HCT116 (cell line): ENCODE data around the gene SNX10. TPM values are rescaled to one million over a fixed set of nuclear protein-coding genes. Genes with fewer than 3 reads are reported as not detected.

Experiments used
- ATAC-seq: fragments of 200-7000 bp; cut with Tn5 transposase; 2 replicates; pipeline ENCODE4 v1.9.1; 2020; ENCODE audit warnings: mild to moderate bottlenecking, moderate library complexity
- BruUV-seq: library from RNA; stranded (reverse); fragments of 400-500 nt; replicated peaks from 2 replicates; lab custom pipeline; 2021; lab: Mats Ljungman, UMichigan
- CTCF ChIA-PET: fragments of 300-600 bp; sonication (Branson Sonifier 250); formaldehyde crosslinking; loops from one replicate; lab custom pipeline; 2021; ENCODE audit warnings: antibody characterized with exemption; lab: Charles Lee
- POLR2A ChIA-PET: fragments of 300-600, 350-600 bp; sonication (Branson Sonifier 250); formaldehyde crosslinking; loops from one replicate; lab custom pipeline; 2021; ENCODE audit warnings: antibody characterized with exemption; lab: Charles Lee
- RAD21 ChIA-PET, 2 experiments: fragments of 300-600 bp; sonication (Branson Sonifier 250); formaldehyde crosslinking; loops; one replicate each; lab custom pipeline; 2023; ENCODE audit warnings: low total read pairs in 2 of 2; ENCODE audit not compliant: uncharacterized antibody in 2 of 2, unreplicated experiment in 2 of 2, low non-redundant PET in 1 of 2; lab: Charles Lee
- DNase-seq: peaks from one replicate; pipeline ENCODE4 v3.0.0-alpha.2; 2010; ENCODE audit warnings: low read depth, low spot score
- H2AFZ ChIP-seq: fragments of 200-600 bp; shearing (Covaris generic), sonication (generic); 2 replicates; pipeline ENCODE4 v1.6.1; 2017; ENCODE audit warnings: low read depth, mixed run types, mixed read lengths, antibody characterized with exemption, low read length; ENCODE audit not compliant: poor library complexity, severe bottlenecking
- H3K27ac ChIP-seq: 2 replicates; pipeline ENCODE4 v1.5.1; 2012; ENCODE audit warnings: low read depth, low read length
- H3K27me3 ChIP-seq: fragments of 200-600 bp; sonication (generic); 2 replicates; pipeline ENCODE4 v1.6.1; 2016; ENCODE audit warnings: mixed run types, low read length, mixed read lengths; ENCODE audit not compliant: insufficient read depth
- H3K36me3 ChIP-seq, 2 experiments: fragments of 200-500 bp in 1 of 2; fragments of 200-600 bp in 1 of 2; sonication (Bioruptor generic) in 1 of 2; sonication (generic) in 1 of 2; 2 replicates each; pipeline versions ENCODE4 v1.5.1 to v1.6.1; 2014 to 2016; ENCODE audit warnings: low read length in 2 of 2, inconsistent platforms in 1 of 2, mixed read lengths in 1 of 2, mixed run types in 1 of 2; ENCODE audit not compliant: insufficient read depth in 2 of 2, control insufficient read depth in 1 of 2
- H3K4me1 ChIP-seq, 2 experiments: fragments of 200-600 bp in 1 of 2; sonication (generic) in 1 of 2; 2 replicates each; pipeline versions ENCODE4 v1.5.1 to v1.6.1; 2012 to 2017; ENCODE audit warnings: low read length in 2 of 2, inconsistent platforms in 1 of 2, mild to moderate bottlenecking in 1 of 2, mixed read lengths in 1 of 2, mixed run types in 1 of 2, moderate library complexity in 1 of 2; ENCODE audit not compliant: insufficient read depth in 2 of 2, control insufficient read depth in 1 of 2
- H3K4me2 ChIP-seq: fragments of 200-600 bp; sonication (generic); 2 replicates; pipeline ENCODE4 v1.6.1; 2017; ENCODE audit warnings: mixed run types, low read length, mixed read lengths
- H3K4me3 ChIP-seq, 2 experiments: fragments of 200-600 bp in 1 of 2; sonication (generic) in 1 of 2; replicated peaks in 1 of 2; 2 replicates each; pipeline ENCODE4 v1.5.1; 2011 to 2016; ENCODE audit warnings: low read length in 2 of 2, control low read depth in 1 of 2, low read depth in 1 of 2, mild to moderate bottlenecking in 1 of 2, mixed read lengths in 1 of 2, mixed run types in 1 of 2
- H3K79me2 ChIP-seq: fragments of 200-600 bp; sonication (generic); 2 replicates; pipeline ENCODE4 v1.6.1; 2017; ENCODE audit warnings: mild to moderate bottlenecking, mixed run types, low read length, moderate library complexity, mixed read lengths; ENCODE audit not compliant: insufficient read depth
- H3K9ac ChIP-seq: fragments of 200-600 bp; sonication (generic); 2 replicates; pipeline ENCODE4 v1.6.1; 2016; ENCODE audit warnings: low read length, mixed read lengths
- H3K9me2 ChIP-seq: fragments of 200-600 bp; sonication (generic), shearing (Covaris generic); 2 replicates; pipeline ENCODE4 v1.6.1; 2017; ENCODE audit warnings: mixed run types, mild to moderate bottlenecking, moderate library complexity; ENCODE audit not compliant: insufficient read depth
- H3K9me3 ChIP-seq, 2 experiments: fragments of 200-500 bp in 1 of 2; fragments of 200-600 bp in 1 of 2; sonication (Bioruptor generic) in 1 of 2; sonication (generic) in 1 of 2; 2 replicates each; pipeline ENCODE4 v1.6.1; 2014 to 2017; ENCODE audit warnings: low read length in 2 of 2, mixed read lengths in 2 of 2, inconsistent platforms in 1 of 2, low read depth in 1 of 2, mild to moderate bottlenecking in 1 of 2, mixed run types in 1 of 2, moderate library complexity in 1 of 2; ENCODE audit not compliant: control insufficient read depth in 1 of 2, insufficient read depth in 1 of 2
- H4K20me1 ChIP-seq: fragments of 200-600 bp; sonication (generic), shearing (Covaris generic); 2 replicates; pipeline ENCODE4 v1.6.1; 2017; ENCODE audit warnings: mixed run types, mild to moderate bottlenecking, moderate library complexity; ENCODE audit not compliant: insufficient read depth
- ATF3 ChIP-seq: IDR thresholded peaks from 2 replicates; pipeline ENCODE4 v1.6.1; 2012
- CBX3 ChIP-seq: IDR thresholded peaks from 2 replicates; pipeline ENCODE4 v1.6.1; 2012; ENCODE audit warnings: low read depth
- CEBPB ChIP-seq: IDR thresholded peaks from 2 replicates; pipeline ENCODE4 v1.6.1; 2012; ENCODE audit warnings: low read depth
- CTCF ChIP-seq, 3 experiments: fragments of 200-600 bp in 1 of 3; sonication (generic) in 1 of 3; IDR thresholded peaks in 2 of 3; conservative IDR thresholded peaks in 1 of 3; 2 replicates each; pipeline ENCODE4 v1.5.1; 2012 to 2017; ENCODE audit warnings: low read depth in 2 of 3, low read length in 2 of 3, antibody characterized with exemption in 1 of 3, borderline replicate concordance in 1 of 3, control low read depth in 1 of 3, mild to moderate bottlenecking in 1 of 3, mixed read lengths in 1 of 3, mixed run types in 1 of 3, moderate library complexity in 1 of 3; ENCODE audit not compliant: insufficient read depth in 1 of 3
- EGR1 ChIP-seq: IDR thresholded peaks from 2 replicates; pipeline ENCODE4 v1.6.1; 2012; ENCODE audit warnings: low read depth
- ELF1 ChIP-seq: IDR thresholded peaks from 2 replicates; pipeline ENCODE4 v1.6.1; 2012; ENCODE audit warnings: low read depth, borderline replicate concordance
- EZH2 ChIP-seq: fragments of 200-600 bp; sonication (generic); IDR thresholded peaks from 2 replicates; pipeline ENCODE4 v1.6.1; 2017; ENCODE audit warnings: antibody characterized with exemption, mixed run types
- EZH2phosphoT487 ChIP-seq: fragments of 200-600 bp; IDR thresholded peaks from 2 replicates; pipeline ENCODE4 v1.6.1; 2018; ENCODE audit warnings: antibody characterized with exemption, borderline replicate concordance
- FOSL1 ChIP-seq: IDR thresholded peaks from 2 replicates; pipeline ENCODE4 v1.6.1; 2012; ENCODE audit warnings: low read depth
- JUND ChIP-seq: IDR thresholded peaks from 2 replicates; pipeline ENCODE4 v1.6.1; 2012
- MAX ChIP-seq: IDR thresholded peaks from 2 replicates; pipeline ENCODE4 v1.6.1; 2012
- POLR2AphosphoS5 ChIP-seq: IDR thresholded peaks from 2 replicates; pipeline ENCODE4 v1.6.1; 2011; ENCODE audit warnings: mild to moderate bottlenecking, low read depth, low read length, moderate library complexity
- RAD21 ChIP-seq: IDR thresholded peaks from 2 replicates; pipeline ENCODE4 v1.6.1; 2012; ENCODE audit warnings: low read depth, mild to moderate bottlenecking
- SIN3A ChIP-seq: IDR thresholded peaks from 2 replicates; pipeline ENCODE4 v1.6.1; 2012; ENCODE audit warnings: low read depth
- SRF ChIP-seq: IDR thresholded peaks from 2 replicates; pipeline ENCODE4 v1.6.1; 2012; ENCODE audit warnings: low read depth
- YY1 ChIP-seq: IDR thresholded peaks from 2 replicates; pipeline ENCODE4 v1.6.1; 2011; ENCODE audit warnings: low read length, low read depth, moderate library complexity, mild to moderate bottlenecking; ENCODE audit not compliant: insufficient replicate concordance; ENCODE audit errors: extremely low read depth
- ZBTB33 ChIP-seq: IDR thresholded peaks from 2 replicates; pipeline ENCODE4 v1.6.1; 2011; ENCODE audit warnings: mild to moderate bottlenecking, low read length, moderate library complexity; ENCODE audit not compliant: insufficient replicate concordance; ENCODE audit errors: extremely low read depth
- ZFX ChIP-seq: fragments of 450-650 bp; IDR thresholded peaks from 2 replicates; pipeline ENCODE4 v1.6.1; 2017
- intact Hi-C: fragments of 100-400 bp; cut with micrococcal nuclease; formaldehyde crosslinking; loops from 2 replicates; pipeline ENCODE4 v1.10.0; 2022
- total RNA-seq: library from RNA; stranded (reverse); gene quantifications from one replicate; pipeline ENCODE4 v1.2.1, GENCODE V29; 2021; ENCODE audit not compliant: unreplicated experiment

The SNX10 gene
- total RNA-seq, 1 experiment from 2014 or later, result 26.9 TPM

GRCh38 chr7:26293569-26294308, 2.1 kb downstream of the SNX10 start:
- TF ChIP-seq POLR2AphosphoS5, result no peak
- no peak for TF ChIP-seq ATF3
- no peak for TF ChIP-seq EZH2phosphoT487
- TF ChIP-seq ZFX, result no peak
- TF ChIP-seq YY1, result no peak
- TF ChIP-seq RAD21, result no peak
- TF ChIP-seq CTCF (IDR thresholded peaks at IDR 0.05 in 2 of 3, conservative IDR thresholded peaks at IDR 0.05 in 1 of 3; ENCODE audit: borderline replicate concordance in 1 of 3, insufficient read depth in 1 of 3, low read depth in 2 of 3, low read length in 2 of 3), result no peak
- no peak for TF ChIP-seq MAX
- TF ChIP-seq SRF, result no peak
- TF ChIP-seq CEBPB, result no peak
- no peak for TF ChIP-seq CBX3
- no peak for TF ChIP-seq ZBTB33
- TF ChIP-seq EGR1, result no peak
- no peak for TF ChIP-seq FOSL1
- TF ChIP-seq JUND, result no peak
- TF ChIP-seq ELF1, result no peak
- TF ChIP-seq EZH2, result no peak
- TF ChIP-seq SIN3A, result no peak
- H3K9me3 ChIP-seq, result no peaks in the 10 kb centered on the region
- no peak overlapping the region for H3K4me3 ChIP-seq
- H3K4me1 ChIP-seq, result peaks cover 4 to 13% of the 10 kb centered on the region in 2 experiments; a peak in 2 of 4 replicates
- H3K36me3 ChIP-seq, result no peaks in the 10 kb centered on the region
- POLR2A ChIA-PET, result no interaction called here
- ATAC-seq (no peak), DNase-seq (no peak)
- BruUV-seq, result no TSS peak
- H3K9me2 ChIP-seq, result no peaks in the 10 kb centered on the region
- H3K9ac ChIP-seq, result no peak overlapping the region
- H3K27ac ChIP-seq, result no peak overlapping the region
- CTCF ChIA-PET, result interaction anchor here (1.4 kb wide), 1 partner anchor 72 kb away, joined by 3 read pairs; no protein-coding TSS in a partner anchor
- no peaks in the 10 kb centered on the region for H3K27me3 ChIP-seq
- no peak overlapping the region for H3K4me2 ChIP-seq
- no peaks in the 10 kb centered on the region for H4K20me1 ChIP-seq
- no peaks in the 10 kb centered on the region for H3K79me2 ChIP-seq
- RAD21 ChIA-PET, result no interaction called here
- intact Hi-C loops, result no loop called here
- H2AFZ ChIP-seq, result no peak overlapping the region
